Gastrocnemius medialis (tissue), 4 donors: ENCODE data around the gene TMPRSS13. TPM values are rescaled to one million over a fixed set of nuclear protein-coding genes. Genes with fewer than 3 reads are reported as not detected.

ENCODE experiments used
- ATAC-seq, 2 donors: fragments of 150-250 bp; one replicate each; pipeline ENCODE4 v1.9.1; 2016
- DNase-seq, 2 donors: peaks; one replicate each; pipeline ENCODE4 v3.0.0-alpha.2; 2019
- H3K27ac ChIP-seq, 4 donors: fragments of 200-600 bp; sonication (generic); 1 replicate in 1 of 4; 2 replicates in 3 of 4; pipeline ENCODE4 v1.5.1; 2016 to 2018; ENCODE audit warnings: mild to moderate bottlenecking in 2 of 4, moderate library complexity in 1 of 4
- H3K27me3 ChIP-seq, 3 donors: fragments of 200-600 bp; sonication (generic) in 2 of 3; 1 replicate in 1 of 3; 2 replicates in 2 of 3; pipeline versions ENCODE4 v1.5.1 to v1.6.0; 2016 to 2019; ENCODE audit warnings: mild to moderate bottlenecking in 1 of 3, moderate library complexity in 1 of 3
- H3K36me3 ChIP-seq, 2 donors: fragments of 200-600 bp; sonication (generic) in 1 of 2; one replicate each; pipeline ENCODE4 v1.5.1; 2017 to 2018
- H3K4me1 ChIP-seq, 2 donors: fragments of 200-600 bp; sonication (generic) in 1 of 2; one replicate each; pipeline ENCODE4 v1.5.1; 2016 to 2017; ENCODE audit warnings: mild to moderate bottlenecking in 2 of 2
- H3K4me3 ChIP-seq, 4 donors: fragments of 200-600 bp; sonication (generic) in 3 of 4; 1 replicate in 1 of 4; 2 replicates in 3 of 4; pipeline ENCODE4 v1.5.1; 2016 to 2019; ENCODE audit warnings: mild to moderate bottlenecking in 2 of 4
- H3K9me3 ChIP-seq, 3 donors: fragments of 200-600 bp; sonication (generic) in 2 of 3; 1 replicate in 1 of 3; 2 replicates in 2 of 3; pipeline ENCODE4 v1.5.1; 2016 to 2019
- CTCF ChIP-seq, 5 experiments: fragments of 450-650 bp in 3 of 5; fragments of 200-600 bp in 2 of 5; sonication (generic) in 2 of 5; IDR thresholded peaks in 4 of 5; conservative IDR thresholded peaks in 1 of 5; 1 replicate in 4 of 5; 2 replicates in 1 of 5; pipeline ENCODE4 v1.5.1; 2016 to 2019; ENCODE audit warnings: antibody characterized with exemption in 5 of 5, mild to moderate bottlenecking in 3 of 5, moderate library complexity in 3 of 5
- POLR2A ChIP-seq, 2 donors: fragments of 450-650 bp; IDR thresholded peaks; one replicate each; pipeline ENCODE4 v1.6.1; 2017; ENCODE audit warnings: antibody characterized with exemption in 2 of 2, mild to moderate bottlenecking in 2 of 2, moderate library complexity in 2 of 2
- in situ Hi-C, 4 donors: fragments of 200-750 bp; cut with MboI; loops; one replicate each; pipeline versions ENCODE4 v1.15.0 to v1.8.0; 2017; ENCODE audit warnings: low sequenced_read_pairs in 4 of 4
- intact Hi-C: fragments of 100-400 bp; cut with DNase I; formaldehyde crosslinking; loops from one replicate; pipeline ENCODE4 v1.15.1; 2023; ENCODE audit warnings: low total_unique reads
- total RNA-seq, 4 donors: library from RNA; depleted of rRNA; stranded (reverse); fragments of >200 nt; gene quantifications; one replicate each; pipeline versions ENCODE4 v1.1.0 to v1.2.3, GENCODE V29; 2016

TMPRSS13 gene
- total RNA-seq, 4 donors from 2014 or later, result not detected

GRCh38 chr11:117882311-117882905, 46.8 kb downstream of the TMPRSS13 start:
- peaks cover 0 to 13% of the 10 kb centered on the region in 2 donors for H3K4me1 ChIP-seq

GRCh38 chr11:117881217-117881616, 48.0 kb downstream of the TMPRSS13 start:
- intact Hi-C loops, result loop anchor here (10.0 kb wide), 1 partner anchor 574 kb away; no protein-coding TSS in a partner anchor
- Histone ChIP-seq H3K27me3 (peaks cover 6 to 17% (median 15%) of the 10 kb centered on the region in 3 donors), H3K27ac (no peak overlapping the region), H3K4me1 (peaks cover 0 to 16% of the 10 kb centered on the region in 2 donors), H3K36me3 (no peaks in the 10 kb centered on the region), H3K4me3 (no peak overlapping the region), H3K9me3 (no peaks in the 10 kb centered on the region)
- TF ChIP-seq CTCF (IDR thresholded peaks at IDR 0.05 in 4 of 5, conservative IDR thresholded peaks at IDR 0.05 in 1 of 5), result no peak
- no peak for TF ChIP-seq POLR2A (IDR thresholded peaks at IDR 0.05)
- in situ Hi-C loops, result no loop called here
- DNase-seq (no peak), ATAC-seq (no peak)

More at GRCh38 chr11:117882311-117882905, 46.8 kb downstream of the TMPRSS13 start:
- Histone ChIP-seq H3K27me3 (peaks cover 6 to 10% (median 6%) of the 10 kb centered on the region in 3 donors), H3K9me3 (no peaks in the 10 kb centered on the region), H3K36me3 (no peaks in the 10 kb centered on the region), H3K4me3 (no peak overlapping the region), H3K27ac (no peak overlapping the region)
- DNase-seq (no peak), ATAC-seq (no peak)
- TF ChIP-seq CTCF (IDR thresholded peaks at IDR 0.05 in 4 of 5, conservative IDR thresholded peaks at IDR 0.05 in 1 of 5) (no peak), POLR2A (IDR thresholded peaks at IDR 0.05) (no peak)
- intact Hi-C loops, result loop anchor here (10.0 kb wide), 1 partner anchor 572 kb away; no protein-coding TSS in a partner anchor
- in situ Hi-C loops, result no loop called here

- TF ChIP-seq POLR2A (IDR thresholded peaks at IDR 0.05) (no peak), CTCF (IDR thresholded peaks at IDR 0.05 in 4 of 5, conservative IDR thresholded peaks at IDR 0.05 in 1 of 5) (no peak)
- intact Hi-C loops (loop anchor here (10.0 kb wide), 1 partner anchor 575 kb away; no protein-coding TSS in a partner anchor), in situ Hi-C loops (no loop called here)
- ATAC-seq (no peak), DNase-seq (no peak)
- no peaks in the 10 kb centered on the region for H3K9me3 ChIP-seq
- H3K27ac ChIP-seq, result no peak overlapping the region
- H3K36me3 ChIP-seq, result no peaks in the 10 kb centered on the region
- H3K4me3 ChIP-seq, result no peak overlapping the region
- H3K27me3 ChIP-seq, result peaks cover 6 to 27% (median 26%) of the 10 kb centered on the region in 3 donors
- peaks cover 10 to 12% of the 10 kb centered on the region in 2 donors for H3K4me1 ChIP-seq
These were observed 49.4 kb downstream of the TMPRSS13 start for GRCh38 chr11:117879516-117880480.

- no peaks in the 10 kb centered on the region for H3K36me3 ChIP-seq
- H3K27me3 ChIP-seq, result peaks cover 7 to 27% (median 26%) of the 10 kb centered on the region in 3 donors
- TF ChIP-seq POLR2A (IDR thresholded peaks at IDR 0.05), result no peak
- no peaks in the 10 kb centered on the region for H3K9me3 ChIP-seq
- H3K4me1 ChIP-seq, result peaks cover 11 to 15% of the 10 kb centered on the region in 2 donors
- DNase-seq, result no peak
- no peak overlapping the region for H3K27ac ChIP-seq
- intact Hi-C loops, result no loop called here
- ATAC-seq, result no peak
- in situ Hi-C loops, result no loop called here
- no peak overlapping the region for H3K4me3 ChIP-seq
These were observed 50.2 kb downstream of the TMPRSS13 start for GRCh38 chr11:117878939-117879475.
